GM21619 (cell line): ENCODE measurements around the gene ZMYM1.
"Not testable (repeated sequence)": the region's sequence is repeated elsewhere in the genome, so short reads cannot be mapped to it uniquely, and the experiment has no call there.

Experiments used
- ATAC-seq: cut with Tn5 transposase; IDR thresholded peaks from one replicate; pipeline ENCODE4 v1.9.1; 2021; ENCODE audit not compliant: unreplicated experiment

ZMYM1 gene

GRCh38 chr1:35073265-35073811 is 5.8 kb upstream of the ZMYM1 start:
- ATAC-seq = no peak

- ATAC-seq = not testable (repeated sequence)
Observed at GRCh38 chr1:35076426-35076825, 2.8 kb upstream of the ZMYM1 start.

GRCh38 chr1:35080171-35080854 is 1.1 kb downstream of the ZMYM1 start:
- ATAC-seq = no peak

GRCh38 chr1:35085421-35085820 is 6.2 kb downstream of the ZMYM1 start:
- ATAC-seq = no peak

- ATAC-seq = no peak
Observed at GRCh38 chr1:35097224-35097623, 18.0 kb downstream of the ZMYM1 start.

- no peak for ATAC-seq
Observed at GRCh38 chr1:35111106-35111505, 31.9 kb downstream of the ZMYM1 start.

GRCh38 chr1:35112668-35113067 is 33.5 kb downstream of the ZMYM1 start:
- ATAC-seq = no peak

- ATAC-seq = no peak
Observed at GRCh38 chr1:35115459-35116383, 36.5 kb downstream of the ZMYM1 start.

GRCh38 chr1:35120458-35121133 is 41.4 kb downstream of the ZMYM1 start:
- ATAC-seq = no peak

- ATAC-seq = no peak
Observed at GRCh38 chr1:35122311-35122710, 43.1 kb downstream of the ZMYM1 start.

GRCh38 chr1:35126546-35126945 is 47.4 kb downstream of the ZMYM1 start:
- no peak for ATAC-seq

- ATAC-seq = no peak
Observed at GRCh38 chr1:35129080-35129479, 49.9 kb downstream of the ZMYM1 start.

GRCh38 chr1:35136780-35137179 is 57.6 kb downstream of the ZMYM1 start:
- no peak for ATAC-seq

GRCh38 chr1:35137590-35137989 is 58.4 kb downstream of the ZMYM1 start:
- ATAC-seq = not testable (repeated sequence)

- ATAC-seq = not testable (repeated sequence)
Observed at GRCh38 chr1:35142294-35142693, 63.1 kb downstream of the ZMYM1 start.

- not testable (repeated sequence) for ATAC-seq
Observed at GRCh38 chr1:35142728-35143127, 63.5 kb downstream of the ZMYM1 start.

- no peak for ATAC-seq
Observed at GRCh38 chr1:35143737-35144508, 64.7 kb downstream of the ZMYM1 start.

GRCh38 chr1:35145892-35146549 is 66.8 kb downstream of the ZMYM1 start:
- not testable (repeated sequence) for ATAC-seq

GRCh38 chr1:35151220-35151619 is 72.0 kb downstream of the ZMYM1 start:
- no peak for ATAC-seq

- no peak for ATAC-seq
Observed at GRCh38 chr1:35164893-35165292, 85.7 kb downstream of the ZMYM1 start.
